IPS DF 6.9 (cell line): ENCODE data around the gene USH2A.

Source experiments
- DNase-seq: peaks from one replicate; pipeline ENCODE4 v3.0.0-alpha.2; 2013; ENCODE audit warnings: low read depth, low spot score
- H3K27ac ChIP-seq: one replicate; pipeline ENCODE4 v1.5.1; 2013; ENCODE audit warnings: low read length, control low read depth
- H3K27me3 ChIP-seq: 2 replicates; pipeline ENCODE4 v1.6.1; 2013; ENCODE audit warnings: mild to moderate bottlenecking, low read length; ENCODE audit not compliant: control insufficient read depth, insufficient read depth
- H3K36me3 ChIP-seq: 2 replicates; pipeline ENCODE4 v1.6.1; 2013; ENCODE audit warnings: low read length; ENCODE audit not compliant: control insufficient read depth, insufficient read depth
- H3K4me1 ChIP-seq: 2 replicates; pipeline ENCODE4 v1.6.1; 2013; ENCODE audit warnings: low read length; ENCODE audit not compliant: control insufficient read depth, insufficient read depth
- H3K4me3 ChIP-seq: 2 replicates; pipeline ENCODE4 v1.5.1; 2013; ENCODE audit warnings: mild to moderate bottlenecking, low read length
- H3K9me3 ChIP-seq: 2 replicates; pipeline ENCODE4 v1.6.1; 2013; ENCODE audit warnings: low read length, inconsistent platforms; ENCODE audit not compliant: control insufficient read depth, insufficient read depth
- WGBS: extraction: QIAGEN DNeasy Blood & Tissue Kit; methylation state at CpG from one replicate; pipeline ENCODE4 v1.1.7; 2013; ENCODE audit warnings: mixed read lengths, missing lambda C conversion rate; ENCODE audit not compliant: insufficient read length, insufficient coverage; 5-methylcytosine and 5-hydroxymethylcytosine counted together

Gene USH2A

DNA sequence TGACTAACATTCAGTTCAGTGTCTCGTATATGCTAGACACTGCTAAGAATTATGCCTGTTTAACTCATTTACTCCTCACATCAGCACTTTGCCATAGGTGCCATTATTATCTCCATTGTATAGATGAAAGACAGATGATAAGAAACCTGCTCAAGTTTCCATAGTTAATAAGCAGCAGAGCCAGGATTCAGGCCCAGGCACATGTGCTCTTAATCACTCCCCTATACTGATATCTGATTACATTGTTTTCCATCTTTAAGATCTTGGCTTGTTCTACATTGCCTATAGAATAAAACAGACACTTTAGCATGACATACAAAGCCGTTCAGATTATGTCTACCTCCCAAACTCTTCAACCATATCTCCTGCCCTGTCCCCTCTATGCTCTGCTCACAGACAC is 30.5 kb upstream of the USH2A start:
- Histone ChIP-seq H3K27ac (no peak overlapping the region), H3K9me3 (no peaks in the 10 kb centered on the region), H3K27me3 (no peaks in the 10 kb centered on the region), H3K4me1 (no peaks in the 10 kb centered on the region), H3K4me3 (no peak overlapping the region), H3K36me3 (no peaks in the 10 kb centered on the region)
- DNase-seq, result no peak
- WGBS, result no CpG with 5 or more reads among the region's 2 CpGs

DNA sequence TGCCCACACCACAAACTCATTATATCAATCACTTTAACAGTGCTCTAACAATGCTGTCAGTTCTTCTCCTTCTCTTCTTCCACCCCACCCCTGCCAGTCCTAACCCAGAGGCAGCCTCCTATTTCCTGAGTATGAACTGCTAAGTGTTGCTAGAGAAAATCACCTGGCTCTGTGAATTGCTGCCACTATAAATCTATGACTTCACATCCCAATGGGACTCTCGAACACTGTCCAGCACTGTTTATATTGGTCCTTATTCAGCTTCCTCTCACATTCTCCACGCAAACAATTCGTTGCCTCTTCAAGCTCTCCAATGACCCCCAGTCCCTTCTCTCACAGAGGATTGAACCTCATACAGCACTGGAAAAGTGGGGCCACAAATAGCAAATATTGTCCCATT is 27.0 kb upstream of the USH2A start:
- Histone ChIP-seq H3K27ac (no peak overlapping the region), H3K9me3 (no peaks in the 10 kb centered on the region), H3K27me3 (no peaks in the 10 kb centered on the region), H3K4me1 (no peaks in the 10 kb centered on the region), H3K4me3 (no peak overlapping the region), H3K36me3 (no peaks in the 10 kb centered on the region)
- WGBS, result no CpG with 5 or more reads among the region's 3 CpGs
- no peak for DNase-seq

GRCh38 chr1:216448011-216448510 is 24.8 kb upstream of the USH2A start:
- no peak overlapping the region for H3K4me3 ChIP-seq
- H3K27ac ChIP-seq, result no peak overlapping the region
- H3K9me3 ChIP-seq, result no peaks in the 10 kb centered on the region
- no peaks in the 10 kb centered on the region for H3K4me1 ChIP-seq
- H3K36me3 ChIP-seq, result no peaks in the 10 kb centered on the region
- DNase-seq, result no peak
- H3K27me3 ChIP-seq, result no peaks in the 10 kb centered on the region

DNA sequence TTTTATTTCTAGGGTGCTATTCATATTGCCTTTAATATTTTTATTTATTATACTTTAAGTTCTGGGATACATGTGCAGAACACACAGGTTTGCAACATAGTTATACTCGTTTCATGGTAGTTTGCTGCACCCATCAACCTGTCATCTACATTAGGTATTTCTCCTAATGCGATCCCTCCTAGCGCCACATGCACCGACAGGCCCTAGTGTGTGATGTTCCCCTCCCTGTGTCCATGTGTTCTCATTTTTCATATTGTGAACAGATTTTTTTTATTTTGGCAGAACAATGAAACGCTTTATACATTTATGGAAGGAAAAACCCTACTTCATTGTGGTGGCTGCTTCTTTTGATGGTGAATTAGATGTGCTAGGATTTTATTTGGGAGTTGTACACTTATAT is 14.4 kb upstream of the USH2A start:
- no CpG with 5 or more reads among the region's 5 CpGs for WGBS

GRCh38 chr1:216434232-216434631 is 11.0 kb upstream of the USH2A start:
- Histone ChIP-seq H3K4me3 (no peak overlapping the region), H3K9me3 (no peaks in the 10 kb centered on the region), H3K36me3 (no peaks in the 10 kb centered on the region), H3K27me3 (no peaks in the 10 kb centered on the region), H3K27ac (no peak overlapping the region), H3K4me1 (no peaks in the 10 kb centered on the region)
- no peak for DNase-seq

More for the DNA sequence above, 14.4 kb upstream of the USH2A start:
- no peaks in the 10 kb centered on the region for H3K9me3 ChIP-seq
- no peak overlapping the region for H3K27ac ChIP-seq
- no peak overlapping the region for H3K4me3 ChIP-seq
- no peaks in the 10 kb centered on the region for H3K27me3 ChIP-seq
- no peak for DNase-seq
- no peaks in the 10 kb centered on the region for H3K4me1 ChIP-seq
- H3K36me3 ChIP-seq, result no peaks in the 10 kb centered on the region

GRCh38 chr1:216433175-216433574 is 9.9 kb upstream of the USH2A start:
- no peak overlapping the region for H3K27ac ChIP-seq
- no peaks in the 10 kb centered on the region for H3K36me3 ChIP-seq
- no CpG with 5 or more reads among the region's 2 CpGs for WGBS
- H3K9me3 ChIP-seq, result no peaks in the 10 kb centered on the region
- H3K4me3 ChIP-seq, result no peak overlapping the region
- H3K27me3 ChIP-seq, result no peaks in the 10 kb centered on the region
- DNase-seq, result no peak
- no peaks in the 10 kb centered on the region for H3K4me1 ChIP-seq

DNA sequence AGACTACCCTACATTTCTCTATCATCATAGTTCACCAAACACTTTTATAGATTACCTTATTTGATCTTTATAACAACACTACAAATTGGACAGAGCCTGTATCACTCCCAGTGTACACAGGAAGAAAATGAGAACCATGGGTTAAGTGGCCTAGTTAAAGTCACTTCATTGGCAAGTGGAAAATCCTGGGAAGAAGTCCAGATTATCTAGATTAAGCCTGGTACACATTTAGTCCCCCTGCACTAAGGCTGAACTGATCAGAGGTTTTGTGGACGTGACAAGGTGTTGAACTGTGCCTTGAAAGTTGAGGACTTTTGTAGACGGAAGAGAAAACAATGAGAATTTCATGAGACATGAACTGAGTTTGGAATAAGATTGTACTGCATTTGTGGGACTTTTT is 7.5 kb upstream of the USH2A start:
- Histone ChIP-seq H3K4me3 (no peak overlapping the region), H3K36me3 (no peaks in the 10 kb centered on the region), H3K4me1 (no peaks in the 10 kb centered on the region), H3K9me3 (no peaks in the 10 kb centered on the region), H3K27me3 (no peaks in the 10 kb centered on the region), H3K27ac (no peak overlapping the region)
- WGBS, result no CpG with 5 or more reads among the region's 2 CpGs
- no peak for DNase-seq

DNA sequence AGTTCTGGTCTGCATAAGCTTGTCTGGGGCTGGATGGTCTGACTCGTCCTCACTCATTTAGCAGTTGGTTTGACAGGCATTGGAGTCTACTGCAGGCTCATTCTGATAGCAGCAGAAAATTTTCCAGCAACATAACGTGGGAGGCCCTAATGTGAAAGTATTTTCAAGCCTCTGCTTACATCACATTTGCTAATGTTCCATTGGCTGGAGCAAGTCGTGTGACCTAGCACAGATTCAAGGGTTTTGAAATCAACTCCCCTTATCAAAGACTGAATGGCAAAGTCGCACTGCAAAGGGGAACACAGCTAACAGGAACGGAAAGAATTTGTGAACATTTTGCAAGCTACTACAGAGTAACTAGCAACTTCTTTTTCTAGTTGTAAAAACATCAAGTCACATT is 2.3 kb upstream of the USH2A start:
- H3K27ac ChIP-seq, result no peak overlapping the region
- WGBS, result no CpG with 5 or more reads among the region's 5 CpGs
- no peaks in the 10 kb centered on the region for H3K9me3 ChIP-seq
- H3K36me3 ChIP-seq, result no peaks in the 10 kb centered on the region
- no peak overlapping the region for H3K4me3 ChIP-seq
- H3K4me1 ChIP-seq, result no peaks in the 10 kb centered on the region
- no peak for DNase-seq
- no peaks in the 10 kb centered on the region for H3K27me3 ChIP-seq

DNA sequence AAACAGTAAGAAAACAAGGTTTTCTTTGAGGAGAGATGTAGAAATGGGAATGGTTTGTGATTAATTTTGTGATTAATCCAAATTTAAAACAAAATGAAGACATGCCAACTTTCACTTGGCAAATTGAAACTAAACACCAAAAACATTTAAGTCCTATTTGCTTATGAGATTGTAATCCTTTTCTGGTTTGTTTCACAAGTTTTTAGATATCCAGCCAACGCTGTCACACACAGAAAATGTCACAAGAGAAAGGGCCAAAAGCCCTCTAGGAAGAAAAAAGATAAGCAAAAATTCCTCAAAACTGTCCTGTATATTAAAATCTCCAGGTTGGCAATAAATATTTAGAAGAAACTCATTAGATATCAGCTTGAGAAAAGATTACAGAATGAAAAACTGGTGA is 2.5 kb downstream of the USH2A start:
- Histone ChIP-seq H3K27me3 (no peaks in the 10 kb centered on the region), H3K27ac (no peak overlapping the region), H3K36me3 (no peaks in the 10 kb centered on the region), H3K4me3 (no peak overlapping the region), H3K4me1 (no peaks in the 10 kb centered on the region), H3K9me3 (no peaks in the 10 kb centered on the region)
- no peak for DNase-seq
- WGBS, result no CpG with 5 or more reads among the region's 1 CpG

GRCh38 chr1:216420263-216420662 is 3.0 kb downstream of the USH2A start:
- no peak for DNase-seq
- Histone ChIP-seq H3K4me1 (no peaks in the 10 kb centered on the region), H3K4me3 (no peak overlapping the region), H3K27ac (no peak overlapping the region), H3K27me3 (no peaks in the 10 kb centered on the region), H3K9me3 (no peaks in the 10 kb centered on the region), H3K36me3 (no peaks in the 10 kb centered on the region)
- WGBS, result no CpG with 5 or more reads among the region's 2 CpGs

- WGBS, result no CpG with 5 or more reads among the region's 1 CpG
- H3K27ac ChIP-seq, result no peak overlapping the region
- no peaks in the 10 kb centered on the region for H3K9me3 ChIP-seq
- no peak for DNase-seq
- H3K4me1 ChIP-seq, result no peaks in the 10 kb centered on the region
- no peaks in the 10 kb centered on the region for H3K36me3 ChIP-seq
- H3K4me3 ChIP-seq, result no peak overlapping the region
- H3K27me3 ChIP-seq, result no peaks in the 10 kb centered on the region
Measured at GRCh38 chr1:216416488-216416887, 6.8 kb downstream of the USH2A start.
